ENCODE measurements around the gene NEMF.
"Not testable (repeated sequence)": the region's sequence is repeated elsewhere in the genome, so short reads cannot be mapped to it uniquely, and the experiment has no call there.

Gene NEMF

DNA sequence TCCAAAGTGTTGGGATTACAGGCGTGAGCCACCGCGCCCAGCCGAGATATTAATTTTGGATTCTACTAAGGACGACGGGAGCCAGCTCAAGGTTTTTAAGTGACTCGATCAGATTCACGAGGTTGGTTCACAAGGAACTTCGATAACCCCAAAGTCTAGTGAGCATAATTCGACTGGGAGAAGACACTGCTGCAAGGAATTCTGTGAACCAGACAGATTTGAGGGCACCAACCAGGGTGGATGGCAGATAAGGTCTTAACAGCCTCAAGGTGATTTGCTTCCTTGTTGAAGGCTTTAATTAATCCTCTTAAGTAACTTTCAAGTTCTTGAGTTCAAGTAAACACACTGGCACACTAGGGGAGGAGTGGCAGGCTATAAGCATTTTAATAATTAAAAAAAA lies 85.7 kb downstream of the NEMF start:
- FAIRE-seq: peak; percentile 93
- no peak for TF ChIP-seq CTCF (IDR thresholded peaks at IDR 0.05; ENCODE audit: insufficient read depth, missing control alignments)
- peak; percentile 39 for DNase-seq (ENCODE audit: insufficient read length, low spot score)

DNA sequence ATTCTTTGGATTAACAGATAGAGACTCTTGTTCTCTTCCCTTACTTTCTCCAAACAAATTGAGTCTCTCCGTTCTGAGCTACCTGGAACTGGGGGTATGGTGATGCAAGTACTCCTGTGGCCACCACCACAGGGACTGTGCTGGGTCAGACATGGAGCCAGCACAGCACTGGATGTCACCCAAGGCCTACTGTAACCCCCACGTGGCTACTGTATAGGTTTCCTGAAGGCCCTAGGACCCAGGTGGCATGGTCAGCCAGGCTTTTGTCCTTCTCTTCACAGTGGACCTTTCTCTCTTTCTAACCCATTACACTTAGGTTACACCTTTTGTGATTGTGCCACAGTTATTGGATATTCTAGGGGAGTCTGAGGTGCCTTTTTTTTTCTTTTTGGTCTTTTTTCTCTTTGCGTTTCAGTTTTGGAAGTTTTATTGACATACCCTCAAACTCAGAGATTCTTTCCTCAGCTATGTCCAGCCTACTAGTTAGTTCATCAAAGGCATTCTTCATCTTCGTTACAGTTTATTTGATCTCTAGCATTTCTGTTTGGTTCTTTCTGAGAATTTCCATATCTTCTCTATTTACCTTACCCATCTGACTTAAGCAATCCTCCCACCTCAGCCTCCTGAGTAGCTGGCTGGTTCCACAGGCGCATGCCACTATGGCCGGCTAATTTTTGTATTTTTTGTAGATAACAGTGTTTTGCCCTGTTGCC lies 90.6 kb downstream of the NEMF start:
- FAIRE-seq (no peak), DNase-seq (ENCODE audit: insufficient read length, low spot score) (no peak)
- no peak for TF ChIP-seq CTCF (IDR thresholded peaks at IDR 0.05; ENCODE audit: insufficient read depth, missing control alignments)

GRCh38 chr14:49755378-49755777 lies 97.2 kb downstream of the NEMF start:
- FAIRE-seq: no peak
- TF ChIP-seq CTCF (IDR thresholded peaks at IDR 0.05; ENCODE audit: insufficient read depth, missing control alignments): no peak
- no peak for DNase-seq (ENCODE audit: insufficient read length, low spot score)

- FAIRE-seq (no peak), DNase-seq (ENCODE audit: insufficient read length, low spot score) (no peak)
- no peak for TF ChIP-seq CTCF (IDR thresholded peaks at IDR 0.05; ENCODE audit: insufficient read depth, missing control alignments)
Measured at GRCh38 chr14:49754570-49755097, 98.0 kb downstream of the NEMF start.

DNA sequence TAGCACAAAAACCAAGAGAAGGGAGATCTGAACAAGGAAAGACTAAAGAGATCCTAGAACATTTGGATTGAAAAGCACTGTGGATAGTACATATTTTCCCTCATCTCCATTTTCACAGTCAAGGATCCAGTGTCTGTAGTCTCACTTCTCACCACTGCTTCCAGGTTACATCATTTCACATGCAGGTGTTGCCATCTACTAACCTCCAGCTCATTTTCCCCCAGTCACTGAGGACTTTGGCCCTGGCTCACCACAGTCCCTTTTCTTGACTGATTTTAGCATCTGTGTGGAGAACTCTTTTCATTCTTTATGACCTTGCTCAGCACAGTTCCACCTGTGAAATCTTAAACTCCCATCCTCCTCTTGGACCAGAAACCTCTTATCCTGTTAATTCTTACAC lies 106.1 kb downstream of the NEMF start:
- not testable (repeated sequence) for FAIRE-seq; DNase-seq (ENCODE audit: insufficient read length, low spot score)

- DNase-seq (ENCODE audit: insufficient read length, low spot score) (no peak), FAIRE-seq (no peak)
- no peak for TF ChIP-seq CTCF (IDR thresholded peaks at IDR 0.05; ENCODE audit: insufficient read depth, missing control alignments)
Measured at GRCh38 chr14:49745191-49745590, 107.4 kb downstream of the NEMF start.

DNA sequence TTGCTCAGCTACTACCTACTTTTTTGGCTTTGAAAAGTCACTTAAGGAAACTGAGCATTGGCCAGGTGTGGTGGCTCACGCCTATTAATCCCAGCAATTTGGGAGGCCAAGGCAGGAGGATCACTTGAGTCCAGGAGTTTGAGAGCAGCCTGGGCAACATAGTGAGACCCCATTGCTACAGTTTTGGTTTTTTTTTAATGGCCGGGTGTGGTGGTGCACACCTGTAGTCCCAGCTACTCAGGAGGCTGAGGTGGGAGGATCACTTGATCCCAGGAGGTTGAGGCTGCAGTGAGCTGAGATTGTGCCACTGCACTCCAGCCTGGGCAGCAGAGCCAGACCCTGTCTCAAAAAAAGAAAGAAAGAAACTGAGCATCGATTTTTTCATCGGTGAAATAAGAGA lies 116.9 kb downstream of the NEMF start:
- DNase-seq (ENCODE audit: insufficient read length, low spot score); FAIRE-seq: not testable (repeated sequence)

GRCh38 chr14:49733836-49734235 lies 118.8 kb downstream of the NEMF start:
- FAIRE-seq: no peak

More at GRCh38 chr14:49733836-49734235, 118.8 kb downstream of the NEMF start:
- TF ChIP-seq CTCF (IDR thresholded peaks at IDR 0.05; ENCODE audit: insufficient read depth, missing control alignments): no peak
- no peak for DNase-seq (ENCODE audit: insufficient read length, low spot score)
